HepG2 (cell line): ENCODE data around the gene MTMR10. TPM values are rescaled to one million over a fixed set of nuclear protein-coding genes. Genes with fewer than 3 reads are reported as not detected.

Experiments
- ATAC-seq: fragments of 200-7000 bp; cut with Tn5 transposase; 3 replicates; pipeline ENCODE4 v1.9.1; 2020; ENCODE audit warnings: mild to moderate bottlenecking, moderate library complexity
- BruUV-seq: library from RNA; stranded (reverse); fragments of 400-500 nt; replicated peaks from 2 replicates; lab custom pipeline; 2021; lab: Mats Ljungman, UMichigan
- CTCF ChIA-PET: fragments of 300-600 bp; formaldehyde crosslinking; extraction: SDS; loops from one replicate; lab custom pipeline; 2021; ENCODE audit warnings: low total read pairs, inconsistent platforms, low intra/inter-chr PET ratio; lab: Yijun Ruan, JAX
- POLR2A ChIA-PET: fragments of 350-600 bp; sonication (Branson Sonifier 250); formaldehyde crosslinking; loops from one replicate; lab custom pipeline; 2020; ENCODE audit warnings: antibody characterized with exemption, inconsistent platforms; lab: Yijun Ruan, JAX
- DNase-seq: peaks from one replicate; pipeline ENCODE4 v3.0.0-alpha.2; 2015; ENCODE audit warnings: low spot score
- FAIRE-seq: peaks from 3 replicates; lab custom pipeline; 2011; peaks lifted over from hg19 to GRCh38; lab: Jason Lieb, UNC
- H2AFZ ChIP-seq: one replicate; pipeline ENCODE4 v1.6.1; 2011; ENCODE audit warnings: low read length, inconsistent platforms
- H3K27ac ChIP-seq: fragments of 300-600 bp; 3 replicates; pipeline ENCODE4 v1.8.0; 2011; ENCODE audit warnings: mixed run types, mild to moderate bottlenecking, mixed read lengths, low read length, inconsistent platforms; ENCODE audit not compliant: insufficient read depth; ENCODE audit errors: extremely low read length
- H3K27me3 ChIP-seq, 2 experiments: fragments of 200-600 bp in 1 of 2; 2 replicates in 1 of 2; 3 replicates in 1 of 2; pipeline versions ENCODE4 v1.6.0 to v1.8.0; 2011; ENCODE audit warnings: low read length in 2 of 2, mild to moderate bottlenecking in 2 of 2, moderate library complexity in 2 of 2, inconsistent platforms in 1 of 2; ENCODE audit not compliant: insufficient read depth in 2 of 2, control insufficient read depth in 1 of 2
- H3K36me3 ChIP-seq, 2 experiments: fragments of 200-600 bp in 1 of 2; replicated peaks in 1 of 2; 2 replicates in 1 of 2; 3 replicates in 1 of 2; pipeline versions ENCODE4 v1.5.1 to v1.8.0; 2011; ENCODE audit warnings: low read length in 2 of 2, inconsistent platforms in 1 of 2; ENCODE audit not compliant: insufficient read depth in 2 of 2, control insufficient read depth in 1 of 2
- H3K4me1 ChIP-seq: 2 replicates; pipeline ENCODE4 v1.5.1; 2012; ENCODE audit warnings: low read length, inconsistent platforms; ENCODE audit not compliant: insufficient read depth
- H3K4me2 ChIP-seq: 2 replicates; pipeline ENCODE4 v1.6.0; 2011; ENCODE audit warnings: low read depth, low read length, inconsistent platforms
- H3K4me3 ChIP-seq, 3 experiments: fragments of 200-600 bp in 1 of 3; sonication (generic), shearing (Covaris generic) in 1 of 3; replicated peaks in 1 of 3; 2 replicates each; pipeline ENCODE4 v1.5.1; 2011 to 2016; ENCODE audit warnings: low read length in 3 of 3, inconsistent platforms in 2 of 3, low read depth in 2 of 3, mild to moderate bottlenecking in 2 of 3, control low read depth in 1 of 3, mixed read lengths in 1 of 3; ENCODE audit not compliant: insufficient read depth in 1 of 3
- H3K79me2 ChIP-seq: one replicate; pipeline ENCODE4 v1.6.1; 2011; ENCODE audit warnings: low read length, inconsistent platforms; ENCODE audit not compliant: insufficient read depth
- H3K9ac ChIP-seq: 2 replicates; pipeline ENCODE4 v1.6.0; 2011; ENCODE audit warnings: mild to moderate bottlenecking, low read depth, low read length, inconsistent platforms; ENCODE audit not compliant: insufficient read depth
- H3K9me3 ChIP-seq: 2 replicates; pipeline ENCODE4 v1.5.1; 2012; ENCODE audit warnings: mild to moderate bottlenecking, low read length
- H4K20me1 ChIP-seq: 2 replicates; pipeline ENCODE4 v1.6.0; 2011; ENCODE audit warnings: inconsistent platforms, mild to moderate bottlenecking, low read length, moderate library complexity; ENCODE audit not compliant: insufficient read depth
- JUND ChIP-seq: sonication (generic); formaldehyde crosslinking; IDR thresholded peaks from 2 replicates; pipeline ENCODE4 v1.8.0; 2022; ENCODE audit warnings: mild to moderate bottlenecking, missing genetic modification reagents
- SAFB2 ChIP-seq: sonication (generic); formaldehyde crosslinking; IDR thresholded peaks from 2 replicates; pipeline ENCODE4 v1.5.1; 2020; ENCODE audit warnings: missing genetic modification reagents, low read depth, mild to moderate bottlenecking, borderline replicate concordance
- SRF ChIP-seq: IDR thresholded peaks from 2 replicates; pipeline ENCODE4 v1.6.1; 2011; ENCODE audit warnings: mild to moderate bottlenecking, low read depth, low read length, moderate library complexity
- TOE1 ChIP-seq: sonication (generic); formaldehyde crosslinking; IDR thresholded peaks from 2 replicates; pipeline ENCODE4 v1.4.0; 2020; ENCODE audit warnings: mild to moderate bottlenecking, missing genetic modification reagents
- ZNF264 ChIP-seq: sonication (generic); formaldehyde crosslinking; IDR thresholded peaks from 2 replicates; pipeline ENCODE4 v1.4.0; 2020; ENCODE audit warnings: missing genetic modification reagents
- WGBS: methylation state at CpG from one replicate; pipeline ENCODE4 v1.1.6; 2017; ENCODE audit warnings: low lambda C conversion rate; 5-methylcytosine and 5-hydroxymethylcytosine counted together
- in situ Hi-C: cut with HindIII; loops from 2 replicates; pipeline ENCODE4 v1.10.0; 2017; ENCODE audit warnings: low pct_unique_long_range_greater_than_20kb; ENCODE audit not compliant: extremely low pct_ligation_motif_present
- intact Hi-C: fragments of 100-400 bp; cut with micrococcal nuclease; formaldehyde crosslinking; loops from one replicate; pipeline ENCODE4 v1.10.0; 2022; ENCODE audit not compliant: unreplicated experiment
- polyA plus RNA-seq, 8 experiments: library from polyadenylated mRNA; depleted of rRNA in 3 of 8; stranded (reverse) in 7 of 8; unstranded in 1 of 8; fragments of >200 nt; fragmentation: Illumina TruSeq in 4 of 8; extraction: Trizol in 4 of 8; gene quantifications; 2 replicates each; pipeline versions ENCODE4 v1.2.1 to v1.2.3, GENCODE V29; 2011 to 2016; ENCODE audit warnings: low read depth in 4 of 8, missing spikeins in 1 of 8, mixed read lengths in 1 of 8; ENCODE audit not compliant: insufficient read depth in 1 of 8
- total RNA-seq, 5 experiments: library from RNA; depleted of rRNA; stranded (reverse); fragments of >200 nt; fragmentation: Illumina TruSeq; extraction: Trizol; gene quantifications; 2 replicates each; pipeline ENCODE4 v1.2.3, GENCODE V29; 2016; ENCODE audit warnings: low read depth in 1 of 5
- TF ChIP-seq, protein P1 (sequence below): sonication (generic); formaldehyde crosslinking; IDR thresholded peaks from 2 replicates; pipeline ENCODE4 v1.8.0; 2022; ENCODE audit warnings: low read depth, missing genetic modification reagents
- TF ChIP-seq, protein P2 (sequence below): sonication (generic); formaldehyde crosslinking; IDR thresholded peaks from 2 replicates; pipeline ENCODE4 v1.8.1; 2023; ENCODE audit warnings: missing genetic modification reagents, inconsistent platforms, borderline replicate concordance

Gene MTMR10
- total and polyA plus RNA-seq, 2 of the 13 experiments (the other 11 are each of a cell fraction or from before 2014, with no cell fraction given): 10.2 to 17.4 TPM

DNA sequence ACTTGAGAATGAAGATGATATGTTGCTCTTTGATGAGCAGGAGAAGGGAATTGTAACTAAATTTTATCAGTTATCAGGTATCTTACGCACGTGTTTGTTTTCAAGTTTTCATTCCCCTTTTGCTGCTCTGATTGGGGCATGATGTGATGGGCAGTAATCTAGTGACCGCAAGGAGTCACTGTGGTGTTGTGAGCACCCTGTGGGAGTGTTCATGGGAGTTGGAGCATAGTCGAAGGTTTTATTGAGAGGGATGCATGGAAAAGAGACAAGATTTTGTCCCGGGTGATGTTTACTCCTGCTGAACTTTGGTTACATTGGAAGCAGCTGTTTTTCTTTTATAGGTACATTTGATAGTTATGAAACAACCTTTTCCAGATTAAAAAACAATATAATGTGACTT, 85.6 kb downstream of the MTMR10 start (continued):
- TF ChIP-seq, protein P1, sequence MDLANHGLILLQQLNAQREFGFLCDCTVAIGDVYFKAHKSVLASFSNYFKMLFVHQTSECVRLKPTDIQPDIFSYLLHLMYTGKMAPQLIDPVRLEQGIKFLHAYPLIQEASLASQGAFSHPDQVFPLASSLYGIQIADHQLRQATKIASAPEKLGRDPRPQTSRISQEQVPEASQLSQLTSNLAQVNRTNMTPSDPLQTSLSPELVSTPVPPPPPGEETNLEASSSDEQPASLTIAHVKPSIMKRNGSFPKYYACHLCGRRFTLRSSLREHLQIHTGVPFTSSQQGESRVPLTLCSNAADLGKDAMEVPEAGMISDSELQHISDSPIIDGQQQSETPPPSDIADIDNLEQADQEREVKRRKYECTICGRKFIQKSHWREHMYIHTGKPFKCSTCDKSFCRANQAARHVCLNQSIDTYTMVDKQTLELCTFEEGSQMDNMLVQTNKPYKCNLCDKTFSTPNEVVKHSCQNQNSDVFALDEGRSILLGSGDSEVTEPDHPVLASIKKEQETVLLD (CRISPR knock-in tag): no peak
- TF ChIP-seq JUND (CRISPR knock-in tag) (no peak), ZNF264 (CRISPR knock-in tag) (no peak), SAFB2 (CRISPR knock-in tag) (no peak), TOE1 (CRISPR knock-in tag) (no peak)
- TF ChIP-seq, protein P2, sequence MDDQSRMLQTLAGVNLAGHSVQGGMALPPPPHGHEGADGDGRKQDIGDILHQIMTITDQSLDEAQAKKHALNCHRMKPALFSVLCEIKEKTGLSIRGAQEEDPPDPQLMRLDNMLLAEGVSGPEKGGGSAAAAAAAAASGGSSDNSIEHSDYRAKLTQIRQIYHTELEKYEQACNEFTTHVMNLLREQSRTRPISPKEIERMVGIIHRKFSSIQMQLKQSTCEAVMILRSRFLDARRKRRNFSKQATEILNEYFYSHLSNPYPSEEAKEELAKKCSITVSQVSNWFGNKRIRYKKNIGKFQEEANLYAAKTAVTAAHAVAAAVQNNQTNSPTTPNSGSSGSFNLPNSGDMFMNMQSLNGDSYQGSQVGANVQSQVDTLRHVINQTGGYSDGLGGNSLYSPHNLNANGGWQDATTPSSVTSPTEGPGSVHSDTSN (CRISPR knock-in tag): no peak
- TF ChIP-seq, all 625 proteins: peak for 0

DNA sequence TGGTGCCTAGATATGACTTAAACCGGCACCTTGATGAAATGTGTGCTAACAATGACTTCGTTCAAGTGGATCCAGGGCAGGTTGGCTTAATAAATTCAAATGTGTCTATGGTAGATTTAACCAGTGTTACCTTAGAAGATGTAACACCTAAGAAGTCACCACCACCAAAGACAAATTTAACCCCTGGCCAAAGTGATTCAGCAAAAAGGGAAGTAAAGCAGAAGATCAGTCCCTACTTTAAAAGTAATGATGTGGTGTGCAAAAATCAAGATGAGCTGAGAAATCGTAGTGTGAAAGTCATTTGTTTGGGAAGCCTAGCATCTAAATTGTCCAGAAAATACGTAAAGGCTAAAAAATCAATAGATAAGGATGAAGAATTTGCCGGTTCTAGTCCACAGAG, 86.6 kb downstream of the MTMR10 start:
- H4K20me1 ChIP-seq: no peaks in the 10 kb centered on the region
- TSS peak; percentile 65 for BruUV-seq
- no peaks in the 10 kb centered on the region for H3K9me3 ChIP-seq
- H3K4me3 ChIP-seq: peak overlapping the region in 2 of 3 experiments; percentile 77 to 88; a peak in 2 of 6 replicates
- no peaks in the 10 kb centered on the region for H3K79me2 ChIP-seq
- ATAC-seq: no peak
- no peak for FAIRE-seq
- H3K9ac ChIP-seq: 0 out of 2 replicates have a peak overlapping the region, but pooled peaks have one; percentile 74
- ChIA-PET CTCF (no interaction called here), POLR2A (interaction anchor here (2.1 kb wide), 1 partner anchor 87 kb away, joined by 8 read pairs; the partner anchor contains the start of gene MTMR10)
- no peak for TF ChIP-seq SRF
- DNase-seq: no peak
- intact Hi-C loops: loop anchor here (10.0 kb wide), 1 partner anchor 90 kb away; the partner anchor contains the start of gene MTMR10
- H3K4me2 ChIP-seq: peak overlapping the region; percentile 87
- no peak overlapping the region for H3K27ac ChIP-seq
- H3K27me3 ChIP-seq: no peaks in the 10 kb centered on the region
- peaks cover 41% of the 10 kb centered on the region for H3K4me1 ChIP-seq
- WGBS: 87% methylated on average over 5 of the region's 5 CpGs
- peaks cover 4 to 12% of the 10 kb centered on the region in 2 experiments; a peak in 4 of 5 replicates for H3K36me3 ChIP-seq
- in situ Hi-C loops: no loop called here
- no peak overlapping the region for H2AFZ ChIP-seq
